ENCODE measurements around the gene ARHGEF37.
"Not testable (repeated sequence)": the region's sequence is repeated elsewhere in the genome, so short reads cannot be mapped to it uniquely, and the experiment has no call there.

The ARHGEF37 gene

GRCh38 chr5:149648464-149649393 is 67.4 kb downstream of the ARHGEF37 start:
- not testable (repeated sequence) for DNase-seq

GRCh38 chr5:149649730-149650129 is 68.4 kb downstream of the ARHGEF37 start:
- not testable (repeated sequence) for DNase-seq

GRCh38 chr5:149651686-149652085 is 70.4 kb downstream of the ARHGEF37 start:
- DNase-seq = peak in 2 of 3 experiments; percentile 8 to 27

GRCh38 chr5:149652697-149653096 is 71.4 kb downstream of the ARHGEF37 start:
- DNase-seq = no peak

GRCh38 chr5:149654231-149654630 is 72.9 kb downstream of the ARHGEF37 start:
- no peak for DNase-seq

- DNase-seq = no peak
Measured at GRCh38 chr5:149654883-149655505, 73.7 kb downstream of the ARHGEF37 start.

GRCh38 chr5:149656576-149657182 is 75.4 kb downstream of the ARHGEF37 start:
- DNase-seq = peak in 2 of 3 experiments; percentile 27 to 88

- no peak for DNase-seq
Measured at GRCh38 chr5:149657324-149657723, 76.0 kb downstream of the ARHGEF37 start.

GRCh38 chr5:149658299-149658698 is 77.0 kb downstream of the ARHGEF37 start:
- DNase-seq = no peak

- DNase-seq = no peak
Measured at GRCh38 chr5:149664083-149664482, 82.8 kb downstream of the ARHGEF37 start.

- no peak for DNase-seq
Measured at GRCh38 chr5:149664666-149665415, 83.5 kb downstream of the ARHGEF37 start.

GRCh38 chr5:149665416-149666175 is 84.3 kb downstream of the ARHGEF37 start:
- DNase-seq = no peak

- no peak for DNase-seq
Measured at GRCh38 chr5:149666212-149666852, 85.0 kb downstream of the ARHGEF37 start.

GRCh38 chr5:149667084-149667828 is 86.0 kb downstream of the ARHGEF37 start:
- DNase-seq = peak in 2 of 3 experiments; percentile 4 to 32

GRCh38 chr5:149667829-149668330 is 86.6 kb downstream of the ARHGEF37 start:
- DNase-seq = no peak

GRCh38 chr5:149669273-149669672 is 88.0 kb downstream of the ARHGEF37 start:
- DNase-seq = not testable (repeated sequence)

- DNase-seq = no peak
Measured at GRCh38 chr5:149671544-149671943, 90.2 kb downstream of the ARHGEF37 start.

- DNase-seq = no peak
Measured at GRCh38 chr5:149672701-149673476, 91.6 kb downstream of the ARHGEF37 start.

- no peak for DNase-seq
Measured at GRCh38 chr5:149674686-149675085, 93.4 kb downstream of the ARHGEF37 start.
